WTC11 (cell line): ENCODE data around the gene MORN1. TPM values are rescaled to one million over a fixed set of nuclear protein-coding genes. Genes with fewer than 3 reads are reported as not detected.

Experiments used
- ATAC-seq: fragments of 200-7000 bp; cut with Tn5 transposase; 2 replicates; pipeline ENCODE4 v1.10.0; 2021; ENCODE audit warnings: mild to moderate bottlenecking, moderate library complexity
- CTCF ChIA-PET: fragments of 300-600 bp; sonication (Branson Sonifier 250); formaldehyde crosslinking; loops from one replicate; lab custom pipeline; 2021; ENCODE audit warnings: antibody characterized with exemption; lab: Charles Lee
- POLR2A ChIA-PET: fragments of 350-600 bp; sonication (Branson Sonifier 250); formaldehyde crosslinking; loops from one replicate; lab custom pipeline; 2021; ENCODE audit warnings: antibody characterized with exemption; lab: Charles Lee
- DNase-seq: peaks from one replicate; pipeline ENCODE4 v3.0.0; 2021; ENCODE audit warnings: low spot score
- H3K27ac Mint-ChIP-seq: 2 replicates; pipeline ENCODE4 v1.8.0; 2021; ENCODE audit warnings: mixed read lengths
- H3K27me3 Mint-ChIP-seq: 2 replicates; pipeline ENCODE4 v1.8.0; 2021; ENCODE audit warnings: low read depth, mild to moderate bottlenecking, moderate library complexity, mixed read lengths
- H3K36me3 Mint-ChIP-seq: 2 replicates; pipeline ENCODE4 v1.8.0; 2021; ENCODE audit warnings: mixed read lengths
- H3K4me1 Mint-ChIP-seq: 2 replicates; pipeline ENCODE4 v1.8.0; 2022; ENCODE audit warnings: mixed read lengths
- H3K4me3 Mint-ChIP-seq: 2 replicates; pipeline ENCODE4 v1.8.0; 2021; ENCODE audit warnings: mild to moderate bottlenecking, moderate library complexity, mixed read lengths
- H3K9me3 Mint-ChIP-seq: 2 replicates; pipeline ENCODE4 v1.8.0; 2021; ENCODE audit warnings: mixed read lengths
- ATF1 ChIP-seq: sonication (generic); formaldehyde crosslinking; IDR thresholded peaks from 2 replicates; pipeline ENCODE4 v1.8.1; 2023; ENCODE audit warnings: mild to moderate bottlenecking, moderate library complexity, missing genetic modification reagents
- E2F5 ChIP-seq: sonication (generic); formaldehyde crosslinking; IDR thresholded peaks from 2 replicates; pipeline ENCODE4 v1.8.1; 2022; ENCODE audit warnings: mild to moderate bottlenecking, moderate library complexity, missing genetic modification reagents
- ERG ChIP-seq: fragments of 250-450 bp; sonication (Bioruptor Pico); IDR thresholded peaks from 2 replicates; pipeline ENCODE4 v1.8.0; 2021; ENCODE audit warnings: mild to moderate bottlenecking
- GRHL2 ChIP-seq: fragments of 250-450 bp; sonication (Bioruptor Pico); IDR thresholded peaks from 2 replicates; pipeline ENCODE4 v1.8.0; 2022; ENCODE audit warnings: mild to moderate bottlenecking, moderate library complexity; ENCODE audit not compliant: insufficient replicate concordance, severe bottlenecking
- JUN ChIP-seq: sonication (generic); formaldehyde crosslinking; IDR thresholded peaks from 2 replicates; pipeline ENCODE4 v1.8.0; 2023; ENCODE audit warnings: mild to moderate bottlenecking, missing genetic modification reagents
- KAT7 ChIP-seq: sonication (generic); formaldehyde crosslinking; IDR thresholded peaks from 2 replicates; pipeline ENCODE4 v1.8.1; 2023; ENCODE audit warnings: missing genetic modification reagents, mild to moderate bottlenecking, borderline replicate concordance
- MAX ChIP-seq: sonication (generic); formaldehyde crosslinking; IDR thresholded peaks from 2 replicates; pipeline ENCODE4 v1.8.0; 2022; ENCODE audit warnings: mild to moderate bottlenecking, missing genetic modification reagents
- MXD4 ChIP-seq: fragments of 250-450 bp; sonication (Bioruptor Pico); IDR thresholded peaks from 2 replicates; pipeline ENCODE4 v1.8.0; 2021; ENCODE audit warnings: mild to moderate bottlenecking, moderate library complexity, borderline replicate concordance
- NFYB ChIP-seq: sonication (generic); formaldehyde crosslinking; conservative IDR thresholded peaks from 2 replicates; pipeline ENCODE4 v1.8.0; 2022; ENCODE audit warnings: low read depth, missing genetic modification reagents
- NR3C1 ChIP-seq: sonication (generic); formaldehyde crosslinking; conservative IDR thresholded peaks from 2 replicates; pipeline ENCODE4 v1.8.1; 2023; ENCODE audit warnings: low read depth, mild to moderate bottlenecking, missing genetic modification reagents
- ZBTB21 ChIP-seq: sonication (generic); formaldehyde crosslinking; IDR thresholded peaks from 2 replicates; pipeline ENCODE4 v1.8.1; 2023; ENCODE audit warnings: mild to moderate bottlenecking, missing genetic modification reagents, borderline replicate concordance
- ZNF671 ChIP-seq: fragments of 250-450 bp; sonication (Bioruptor Pico); IDR thresholded peaks from 2 replicates; pipeline ENCODE4 v1.8.0; 2021; ENCODE audit warnings: mild to moderate bottlenecking
- total RNA-seq: library from RNA; stranded (reverse); gene quantifications from 3 replicates; pipeline ENCODE4 v1.2.3, GENCODE V29; 2021
- TF ChIP-seq, protein P1 (sequence below): fragments of 250-450 bp; sonication (Bioruptor Pico); IDR thresholded peaks from 2 replicates; pipeline ENCODE4 v1.9.0; 2021; ENCODE audit warnings: mild to moderate bottlenecking
- TF ChIP-seq, protein P2 (sequence below): fragments of 250-450 bp; sonication (Bioruptor Pico); IDR thresholded peaks from 2 replicates; pipeline ENCODE4 v1.9.0; 2021; ENCODE audit warnings: mild to moderate bottlenecking, borderline replicate concordance
- TF ChIP-seq, protein P3 (sequence below): sonication (generic); formaldehyde crosslinking; IDR thresholded peaks from 2 replicates; pipeline ENCODE4 v1.8.0; 2023; ENCODE audit warnings: missing genetic modification reagents, mild to moderate bottlenecking, borderline replicate concordance

The MORN1 gene
- total RNA-seq, 1 experiment from 2014 or later: 14.5 TPM

GRCh38 chr1:2412395-2412772 is 21.0 kb upstream of the MORN1 start, which contains the start of gene PEX10 (continued):
- TF ChIP-seq, protein P1, sequence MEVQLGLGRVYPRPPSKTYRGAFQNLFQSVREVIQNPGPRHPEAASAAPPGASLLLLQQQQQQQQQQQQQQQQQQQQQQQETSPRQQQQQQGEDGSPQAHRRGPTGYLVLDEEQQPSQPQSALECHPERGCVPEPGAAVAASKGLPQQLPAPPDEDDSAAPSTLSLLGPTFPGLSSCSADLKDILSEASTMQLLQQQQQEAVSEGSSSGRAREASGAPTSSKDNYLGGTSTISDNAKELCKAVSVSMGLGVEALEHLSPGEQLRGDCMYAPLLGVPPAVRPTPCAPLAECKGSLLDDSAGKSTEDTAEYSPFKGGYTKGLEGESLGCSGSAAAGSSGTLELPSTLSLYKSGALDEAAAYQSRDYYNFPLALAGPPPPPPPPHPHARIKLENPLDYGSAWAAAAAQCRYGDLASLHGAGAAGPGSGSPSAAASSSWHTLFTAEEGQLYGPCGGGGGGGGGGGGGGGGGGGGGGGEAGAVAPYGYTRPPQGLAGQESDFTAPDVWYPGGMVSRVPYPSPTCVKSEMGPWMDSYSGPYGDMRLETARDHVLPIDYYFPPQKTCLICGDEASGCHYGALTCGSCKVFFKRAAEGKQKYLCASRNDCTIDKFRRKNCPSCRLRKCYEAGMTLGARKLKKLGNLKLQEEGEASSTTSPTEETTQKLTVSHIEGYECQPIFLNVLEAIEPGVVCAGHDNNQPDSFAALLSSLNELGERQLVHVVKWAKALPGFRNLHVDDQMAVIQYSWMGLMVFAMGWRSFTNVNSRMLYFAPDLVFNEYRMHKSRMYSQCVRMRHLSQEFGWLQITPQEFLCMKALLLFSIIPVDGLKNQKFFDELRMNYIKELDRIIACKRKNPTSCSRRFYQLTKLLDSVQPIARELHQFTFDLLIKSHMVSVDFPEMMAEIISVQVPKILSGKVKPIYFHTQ (CRISPR knock-in tag): no peak
- 0 out of 2 replicates have a peak, but pooled peaks have one; percentile 79 for TF ChIP-seq NR3C1
- peak; percentile 79; the same call in 1 of the 2 replicates for TF ChIP-seq E2F5 (CRISPR knock-in tag)
- TF ChIP-seq ERG (CRISPR knock-in tag): no peak
- no peak for TF ChIP-seq MXD4 (CRISPR knock-in tag)

GRCh38 chr1:2411801-2412394 is 20.5 kb upstream of the MORN1 start:
- Mint-ChIP-seq H3K4me1 (peaks cover 16% of the 10 kb centered on the region), H3K27me3 (no peaks in the 10 kb centered on the region; the same call in 1 of the 2 replicates), H3K4me3 (peak overlapping the region; percentile 83), H3K9me3 (no peaks in the 10 kb centered on the region), H3K27ac (peak overlapping the region; percentile 63; the same call in 1 of the 2 replicates), H3K36me3 (peaks cover 8% of the 10 kb centered on the region; the same call in 1 of the 2 replicates)
- ChIA-PET CTCF (interaction anchor here (0.7 to 1.3 kb wide), 2 partner anchors 118 to 217 kb away, joined by 3 to 5 read pairs; partner anchors contain the start of genes FAAP20 and HES5), POLR2A (no interaction called here)
- ATAC-seq: peak; percentile 4
- DNase-seq: peak; percentile 32
- TF ChIP-seq NR3C1 (0 out of 2 replicates have a peak, but pooled peaks have one; percentile 74), ZBTB21 (CRISPR knock-in tag) (0 out of 2 replicates have a peak, but pooled peaks have one; percentile 33), JUN (CRISPR knock-in tag) (0 out of 2 replicates have a peak, but pooled peaks have one; percentile 66), NFYB (no peak), ERG (CRISPR knock-in tag) (no peak), ATF1 (CRISPR knock-in tag) (no peak), GRHL2 (CRISPR knock-in tag) (no peak), KAT7 (CRISPR knock-in tag) (0 out of 2 replicates have a peak, but pooled peaks have one; percentile 74), ZNF671 (no peak), MAX (0 out of 2 replicates have a peak, but pooled peaks have one; percentile 11), MXD4 (CRISPR knock-in tag) (no peak)
- TF ChIP-seq, protein P2, sequence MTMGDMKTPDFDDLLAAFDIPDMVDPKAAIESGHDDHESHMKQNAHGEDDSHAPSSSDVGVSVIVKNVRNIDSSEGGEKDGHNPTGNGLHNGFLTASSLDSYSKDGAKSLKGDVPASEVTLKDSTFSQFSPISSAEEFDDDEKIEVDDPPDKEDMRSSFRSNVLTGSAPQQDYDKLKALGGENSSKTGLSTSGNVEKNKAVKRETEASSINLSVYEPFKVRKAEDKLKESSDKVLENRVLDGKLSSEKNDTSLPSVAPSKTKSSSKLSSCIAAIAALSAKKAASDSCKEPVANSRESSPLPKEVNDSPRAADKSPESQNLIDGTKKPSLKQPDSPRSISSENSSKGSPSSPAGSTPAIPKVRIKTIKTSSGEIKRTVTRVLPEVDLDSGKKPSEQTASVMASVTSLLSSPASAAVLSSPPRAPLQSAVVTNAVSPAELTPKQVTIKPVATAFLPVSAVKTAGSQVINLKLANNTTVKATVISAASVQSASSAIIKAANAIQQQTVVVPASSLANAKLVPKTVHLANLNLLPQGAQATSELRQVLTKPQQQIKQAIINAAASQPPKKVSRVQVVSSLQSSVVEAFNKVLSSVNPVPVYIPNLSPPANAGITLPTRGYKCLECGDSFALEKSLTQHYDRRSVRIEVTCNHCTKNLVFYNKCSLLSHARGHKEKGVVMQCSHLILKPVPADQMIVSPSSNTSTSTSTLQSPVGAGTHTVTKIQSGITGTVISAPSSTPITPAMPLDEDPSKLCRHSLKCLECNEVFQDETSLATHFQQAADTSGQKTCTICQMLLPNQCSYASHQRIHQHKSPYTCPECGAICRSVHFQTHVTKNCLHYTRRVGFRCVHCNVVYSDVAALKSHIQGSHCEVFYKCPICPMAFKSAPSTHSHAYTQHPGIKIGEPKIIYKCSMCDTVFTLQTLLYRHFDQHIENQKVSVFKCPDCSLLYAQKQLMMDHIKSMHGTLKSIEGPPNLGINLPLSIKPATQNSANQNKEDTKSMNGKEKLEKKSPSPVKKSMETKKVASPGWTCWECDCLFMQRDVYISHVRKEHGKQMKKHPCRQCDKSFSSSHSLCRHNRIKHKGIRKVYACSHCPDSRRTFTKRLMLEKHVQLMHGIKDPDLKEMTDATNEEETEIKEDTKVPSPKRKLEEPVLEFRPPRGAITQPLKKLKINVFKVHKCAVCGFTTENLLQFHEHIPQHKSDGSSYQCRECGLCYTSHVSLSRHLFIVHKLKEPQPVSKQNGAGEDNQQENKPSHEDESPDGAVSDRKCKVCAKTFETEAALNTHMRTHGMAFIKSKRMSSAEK: no peak
- TF ChIP-seq, protein P3, sequence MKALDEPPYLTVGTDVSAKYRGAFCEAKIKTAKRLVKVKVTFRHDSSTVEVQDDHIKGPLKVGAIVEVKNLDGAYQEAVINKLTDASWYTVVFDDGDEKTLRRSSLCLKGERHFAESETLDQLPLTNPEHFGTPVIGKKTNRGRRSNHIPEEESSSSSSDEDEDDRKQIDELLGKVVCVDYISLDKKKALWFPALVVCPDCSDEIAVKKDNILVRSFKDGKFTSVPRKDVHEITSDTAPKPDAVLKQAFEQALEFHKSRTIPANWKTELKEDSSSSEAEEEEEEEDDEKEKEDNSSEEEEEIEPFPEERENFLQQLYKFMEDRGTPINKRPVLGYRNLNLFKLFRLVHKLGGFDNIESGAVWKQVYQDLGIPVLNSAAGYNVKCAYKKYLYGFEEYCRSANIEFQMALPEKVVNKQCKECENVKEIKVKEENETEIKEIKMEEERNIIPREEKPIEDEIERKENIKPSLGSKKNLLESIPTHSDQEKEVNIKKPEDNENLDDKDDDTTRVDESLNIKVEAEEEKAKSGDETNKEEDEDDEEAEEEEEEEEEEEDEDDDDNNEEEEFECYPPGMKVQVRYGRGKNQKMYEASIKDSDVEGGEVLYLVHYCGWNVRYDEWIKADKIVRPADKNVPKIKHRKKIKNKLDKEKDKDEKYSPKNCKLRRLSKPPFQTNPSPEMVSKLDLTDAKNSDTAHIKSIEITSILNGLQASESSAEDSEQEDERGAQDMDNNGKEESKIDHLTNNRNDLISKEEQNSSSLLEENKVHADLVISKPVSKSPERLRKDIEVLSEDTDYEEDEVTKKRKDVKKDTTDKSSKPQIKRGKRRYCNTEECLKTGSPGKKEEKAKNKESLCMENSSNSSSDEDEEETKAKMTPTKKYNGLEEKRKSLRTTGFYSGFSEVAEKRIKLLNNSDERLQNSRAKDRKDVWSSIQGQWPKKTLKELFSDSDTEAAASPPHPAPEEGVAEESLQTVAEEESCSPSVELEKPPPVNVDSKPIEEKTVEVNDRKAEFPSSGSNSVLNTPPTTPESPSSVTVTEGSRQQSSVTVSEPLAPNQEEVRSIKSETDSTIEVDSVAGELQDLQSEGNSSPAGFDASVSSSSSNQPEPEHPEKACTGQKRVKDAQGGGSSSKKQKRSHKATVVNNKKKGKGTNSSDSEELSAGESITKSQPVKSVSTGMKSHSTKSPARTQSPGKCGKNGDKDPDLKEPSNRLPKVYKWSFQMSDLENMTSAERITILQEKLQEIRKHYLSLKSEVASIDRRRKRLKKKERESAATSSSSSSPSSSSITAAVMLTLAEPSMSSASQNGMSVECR (CRISPR knock-in tag): 0 out of 2 replicates have a peak, but pooled peaks have one; percentile 25
